LNCaP clone FGC (cell line): Measurements from ENCODE around the gene BCL2.

Source experiments
- DNase-seq: peaks from one replicate; pipeline ENCODE4 v3.0.0-alpha.2; 2011; ENCODE audit warnings: low read depth
- H3K4me3 ChIP-seq: 2 replicates; pipeline ENCODE4 v1.5.1; 2011; ENCODE audit warnings: mild to moderate bottlenecking, low read depth, low read length, control low read depth
- TF ChIP-seq, protein P1 (sequence below): IDR thresholded peaks from 2 replicates; pipeline ENCODE4 v1.5.1; 2012; ENCODE audit warnings: mild to moderate bottlenecking; ENCODE audit not compliant: control insufficient read depth, insufficient read depth; ENCODE audit errors: extremely low read depth

BCL2 gene

DNA sequence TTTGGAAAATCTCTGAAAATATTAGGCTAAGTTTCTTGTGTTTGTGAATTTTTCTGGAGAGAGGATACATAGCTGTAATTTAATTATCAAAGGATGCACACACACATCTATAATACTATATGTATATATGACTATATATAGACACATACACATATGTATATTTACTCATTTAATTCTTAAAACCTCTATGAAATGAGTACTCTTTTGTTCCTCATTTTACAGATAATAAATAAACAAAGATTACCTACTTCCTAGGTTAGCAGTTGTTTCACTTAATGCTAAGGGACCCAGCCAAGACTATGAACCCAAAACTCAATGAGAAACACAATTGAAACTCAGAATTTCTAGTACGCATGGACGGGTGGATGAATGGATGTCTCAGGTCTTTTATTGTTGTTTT is 145.6 kb downstream of the BCL2 start:
- H3K4me3 ChIP-seq, result no peak overlapping the region
- no peak for DNase-seq
- TF ChIP-seq, protein P1, sequence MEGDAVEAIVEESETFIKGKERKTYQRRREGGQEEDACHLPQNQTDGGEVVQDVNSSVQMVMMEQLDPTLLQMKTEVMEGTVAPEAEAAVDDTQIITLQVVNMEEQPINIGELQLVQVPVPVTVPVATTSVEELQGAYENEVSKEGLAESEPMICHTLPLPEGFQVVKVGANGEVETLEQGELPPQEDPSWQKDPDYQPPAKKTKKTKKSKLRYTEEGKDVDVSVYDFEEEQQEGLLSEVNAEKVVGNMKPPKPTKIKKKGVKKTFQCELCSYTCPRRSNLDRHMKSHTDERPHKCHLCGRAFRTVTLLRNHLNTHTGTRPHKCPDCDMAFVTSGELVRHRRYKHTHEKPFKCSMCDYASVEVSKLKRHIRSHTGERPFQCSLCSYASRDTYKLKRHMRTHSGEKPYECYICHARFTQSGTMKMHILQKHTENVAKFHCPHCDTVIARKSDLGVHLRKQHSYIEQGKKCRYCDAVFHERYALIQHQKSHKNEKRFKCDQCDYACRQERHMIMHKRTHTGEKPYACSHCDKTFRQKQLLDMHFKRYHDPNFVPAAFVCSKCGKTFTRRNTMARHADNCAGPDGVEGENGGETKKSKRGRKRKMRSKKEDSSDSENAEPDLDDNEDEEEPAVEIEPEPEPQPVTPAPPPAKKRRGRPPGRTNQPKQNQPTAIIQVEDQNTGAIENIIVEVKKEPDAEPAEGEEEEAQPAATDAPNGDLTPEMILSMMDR, result no peak

DNA sequence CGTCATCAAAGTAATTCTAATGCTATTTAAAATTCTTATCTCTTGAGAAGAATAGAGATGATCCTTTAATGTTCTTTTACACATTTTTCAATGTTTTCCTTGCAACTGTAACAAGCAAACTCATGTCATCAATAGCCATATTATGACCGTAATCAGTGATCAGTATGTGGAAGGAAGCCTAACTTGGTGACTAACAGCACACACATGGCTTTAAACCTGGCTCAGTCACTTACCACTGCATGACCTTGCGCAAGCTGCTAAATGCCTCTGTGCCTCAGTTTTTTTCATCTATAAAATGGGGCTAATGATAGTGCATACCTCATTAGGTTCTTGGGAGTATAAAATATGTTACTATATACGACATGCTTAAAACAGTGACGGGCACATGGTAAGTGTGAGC is 149.7 kb downstream of the BCL2 start:
- no peak overlapping the region for H3K4me3 ChIP-seq
- DNase-seq, result no peak
- TF ChIP-seq, protein P1, result no peak

DNA sequence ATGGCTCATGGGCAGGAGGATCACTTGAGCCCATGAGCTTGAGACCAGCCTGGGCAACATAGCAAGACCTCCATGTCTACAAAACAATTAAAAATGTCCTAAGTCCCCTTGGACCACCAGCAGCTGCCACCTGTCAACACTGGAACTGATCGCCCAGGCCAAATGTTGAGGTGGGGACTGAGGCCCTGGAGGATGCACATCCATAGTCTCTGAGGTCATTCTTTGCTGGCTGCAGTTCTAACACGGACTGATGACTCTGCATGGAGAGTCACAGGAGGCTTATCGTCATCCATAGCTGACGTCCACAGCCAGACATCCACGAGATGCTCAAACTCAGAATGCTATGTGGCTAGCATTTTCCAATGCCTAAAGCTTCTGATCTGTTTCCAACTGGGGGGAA is 151.3 kb downstream of the BCL2 start:
- no peak overlapping the region for H3K4me3 ChIP-seq
- DNase-seq, result no peak
- TF ChIP-seq, protein P1, result no peak

DNA sequence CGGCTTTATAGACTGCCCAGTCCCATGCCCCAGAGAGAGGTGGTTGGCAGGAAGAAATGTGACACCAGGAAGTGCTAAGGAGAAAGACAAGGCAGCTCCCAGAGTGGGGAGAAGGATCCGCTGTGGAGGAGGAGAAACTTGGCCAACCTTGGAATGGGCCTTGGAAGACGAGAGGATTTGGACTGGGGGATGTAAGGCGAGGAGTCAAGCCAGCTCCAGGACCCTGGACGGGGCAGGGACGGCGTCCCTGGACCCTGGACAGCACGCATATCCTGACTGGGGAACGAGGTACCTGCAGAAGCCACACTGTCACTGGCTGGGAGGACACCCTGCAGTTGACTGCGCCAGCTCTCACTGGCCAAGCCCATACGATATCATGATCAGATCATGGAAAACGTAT is 153.4 kb downstream of the BCL2 start:
- TF ChIP-seq, protein P1, result no peak
- H3K4me3 ChIP-seq, result no peak overlapping the region
- no peak for DNase-seq

DNA sequence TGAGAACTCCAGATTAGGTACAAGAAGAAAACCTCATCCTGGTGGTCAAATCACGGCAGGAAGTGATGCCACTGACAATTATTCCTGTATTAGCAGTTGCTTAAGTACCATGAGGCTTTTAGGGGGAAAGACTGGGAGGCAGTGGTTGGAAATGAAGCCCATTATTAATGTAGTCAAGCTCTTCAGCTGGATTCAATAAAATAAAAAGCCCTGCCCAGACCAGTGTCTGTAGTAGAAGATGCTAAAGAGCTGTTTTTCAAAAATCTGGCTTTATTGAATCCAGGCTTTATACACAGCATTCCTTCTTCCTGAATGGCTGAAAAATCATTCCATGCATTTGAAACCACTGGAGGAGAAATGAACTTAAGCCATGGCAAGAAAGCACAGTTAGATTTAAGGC is 155.2 kb downstream of the BCL2 start:
- TF ChIP-seq, protein P1, result no peak
- H3K4me3 ChIP-seq, result no peak overlapping the region
- DNase-seq, result no peak

DNA sequence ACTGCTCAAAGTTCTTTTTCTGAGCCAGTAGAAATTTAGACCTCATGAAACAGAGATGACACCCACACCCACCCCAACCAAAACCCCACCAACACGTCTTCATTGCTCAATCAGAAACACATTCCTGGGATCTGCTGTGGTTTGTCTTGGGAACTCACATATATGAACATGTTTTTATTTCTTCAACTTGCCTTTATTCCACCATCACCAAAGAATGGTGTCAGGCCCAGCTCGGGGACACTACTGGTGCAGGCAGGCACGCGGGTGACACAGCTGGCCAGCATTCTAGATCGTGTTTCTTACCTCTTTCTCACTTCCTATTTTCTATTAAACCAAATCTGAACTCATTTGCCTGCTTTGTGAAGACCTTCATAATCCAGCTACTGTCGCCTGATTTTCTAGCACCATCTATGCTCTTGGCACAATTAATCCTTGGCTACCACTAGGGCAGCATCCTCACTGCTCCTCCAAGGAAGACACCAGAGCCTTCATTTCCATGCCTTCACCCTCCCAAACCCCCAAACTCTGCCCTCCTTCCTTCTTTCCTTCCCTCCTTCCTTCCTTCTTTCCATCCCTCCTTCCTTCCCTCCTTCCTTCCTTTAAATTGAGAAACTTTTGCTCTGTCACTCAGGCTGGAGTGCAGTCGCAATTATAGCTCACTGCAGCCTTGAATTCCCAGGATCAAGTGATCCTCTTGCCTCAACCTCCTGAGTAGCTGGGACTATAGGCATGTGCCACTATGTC is 157.1 kb downstream of the BCL2 start:
- DNase-seq, result no peak
- TF ChIP-seq, protein P1, result no peak
- no peak overlapping the region for H3K4me3 ChIP-seq

DNA sequence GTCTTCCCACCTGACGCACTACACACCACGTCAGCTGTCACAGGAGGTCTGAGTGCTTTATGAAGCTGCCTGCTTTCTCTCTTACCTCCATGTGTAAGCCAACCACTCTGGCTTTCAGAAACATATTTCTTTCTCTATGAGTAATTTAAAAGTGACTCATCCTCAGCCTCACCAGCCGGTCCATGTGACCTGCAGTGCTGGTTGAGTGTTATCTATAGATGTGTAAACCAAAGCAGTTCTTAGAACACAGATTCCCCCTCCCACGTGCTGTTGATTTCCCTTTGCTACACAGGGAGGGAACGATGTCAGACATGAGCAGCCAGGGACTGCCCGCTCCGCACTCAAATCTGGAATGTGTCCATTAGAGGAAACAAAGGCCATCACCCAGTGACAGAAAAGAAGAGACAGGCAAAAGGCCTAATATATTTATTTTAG is 157.8 kb downstream of the BCL2 start:
- no peak for DNase-seq
- no peak overlapping the region for H3K4me3 ChIP-seq
- TF ChIP-seq, protein P1, result no peak
